ENCODE results near the gene CTNND2.

Gene CTNND2

DNA sequence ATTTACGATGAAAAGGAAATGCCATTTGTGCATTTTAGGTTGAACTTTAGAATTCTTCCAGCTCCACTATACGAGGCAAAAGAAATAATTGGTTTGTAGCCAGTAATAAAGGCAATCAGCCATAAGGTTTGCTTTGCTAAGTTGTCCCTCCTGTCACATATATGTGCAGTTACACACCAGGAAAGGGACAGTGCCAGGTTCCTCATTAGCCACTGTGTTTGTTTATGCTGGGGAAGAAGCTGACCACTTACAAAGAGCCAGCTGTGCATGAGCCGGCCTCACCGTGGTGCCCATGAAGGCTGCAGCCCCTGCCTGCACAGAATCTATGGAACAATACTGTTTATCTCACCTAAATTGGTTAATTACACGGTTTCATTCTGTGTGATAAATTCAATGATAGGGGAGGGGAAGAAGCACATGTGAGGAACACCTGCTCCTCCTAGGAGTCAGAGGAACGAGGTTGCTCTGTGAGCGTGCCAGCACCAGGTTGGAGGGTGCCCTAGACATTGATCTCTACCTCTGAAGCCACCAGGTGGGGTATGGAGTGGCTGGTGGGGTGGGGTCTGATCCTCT lies 969.4 kb downstream of the CTNND2 start:
- no peak overlapping the region for H3K27ac ChIP-seq (ENCODE audit: low read length)
- no peak overlapping the region for H3K9ac ChIP-seq (ENCODE audit: low read depth, low read length)
- H3K4me3 ChIP-seq (ENCODE audit: low read depth in 1 of 2, low read length in 2 of 2) = no peak overlapping the region
- TF ChIP-seq EZH2 (IDR thresholded peaks at IDR 0.05; ENCODE audit: borderline replicate concordance, low read depth, low read length, severe bottlenecking) = no peak
- TF ChIP-seq, protein P1, sequence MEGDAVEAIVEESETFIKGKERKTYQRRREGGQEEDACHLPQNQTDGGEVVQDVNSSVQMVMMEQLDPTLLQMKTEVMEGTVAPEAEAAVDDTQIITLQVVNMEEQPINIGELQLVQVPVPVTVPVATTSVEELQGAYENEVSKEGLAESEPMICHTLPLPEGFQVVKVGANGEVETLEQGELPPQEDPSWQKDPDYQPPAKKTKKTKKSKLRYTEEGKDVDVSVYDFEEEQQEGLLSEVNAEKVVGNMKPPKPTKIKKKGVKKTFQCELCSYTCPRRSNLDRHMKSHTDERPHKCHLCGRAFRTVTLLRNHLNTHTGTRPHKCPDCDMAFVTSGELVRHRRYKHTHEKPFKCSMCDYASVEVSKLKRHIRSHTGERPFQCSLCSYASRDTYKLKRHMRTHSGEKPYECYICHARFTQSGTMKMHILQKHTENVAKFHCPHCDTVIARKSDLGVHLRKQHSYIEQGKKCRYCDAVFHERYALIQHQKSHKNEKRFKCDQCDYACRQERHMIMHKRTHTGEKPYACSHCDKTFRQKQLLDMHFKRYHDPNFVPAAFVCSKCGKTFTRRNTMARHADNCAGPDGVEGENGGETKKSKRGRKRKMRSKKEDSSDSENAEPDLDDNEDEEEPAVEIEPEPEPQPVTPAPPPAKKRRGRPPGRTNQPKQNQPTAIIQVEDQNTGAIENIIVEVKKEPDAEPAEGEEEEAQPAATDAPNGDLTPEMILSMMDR (IDR thresholded peaks at IDR 0.05; ENCODE audit: borderline replicate concordance, extremely low read depth, low read length, poor library complexity, severe bottlenecking) = no peak
- no peak overlapping the region for H3K4me2 ChIP-seq (ENCODE audit: insufficient read depth, low read length)
- H3K9me3 ChIP-seq (ENCODE audit: insufficient read depth, low read length, severe bottlenecking) = no peaks in the 10 kb centered on the region
- H3K36me3 ChIP-seq (ENCODE audit: insufficient read depth, low read length) = no peaks in the 10 kb centered on the region
- DNase-seq (no peak), ATAC-seq (ENCODE audit: insufficient read depth, low read depth) (no peak)
- H3K4me1 ChIP-seq (ENCODE audit: insufficient read depth, low read length) = no peaks in the 10 kb centered on the region
- no peaks in the 10 kb centered on the region for H3K27me3 ChIP-seq (ENCODE audit: insufficient read depth, low read length, poor library complexity)
- no peaks in the 10 kb centered on the region for H4K20me1 ChIP-seq (ENCODE audit: insufficient read depth, low read length)
- no peaks in the 10 kb centered on the region for H3K79me2 ChIP-seq (ENCODE audit: insufficient read depth, low read length)
- H2AFZ ChIP-seq (ENCODE audit: low read depth, low read length) = no peak overlapping the region

DNA sequence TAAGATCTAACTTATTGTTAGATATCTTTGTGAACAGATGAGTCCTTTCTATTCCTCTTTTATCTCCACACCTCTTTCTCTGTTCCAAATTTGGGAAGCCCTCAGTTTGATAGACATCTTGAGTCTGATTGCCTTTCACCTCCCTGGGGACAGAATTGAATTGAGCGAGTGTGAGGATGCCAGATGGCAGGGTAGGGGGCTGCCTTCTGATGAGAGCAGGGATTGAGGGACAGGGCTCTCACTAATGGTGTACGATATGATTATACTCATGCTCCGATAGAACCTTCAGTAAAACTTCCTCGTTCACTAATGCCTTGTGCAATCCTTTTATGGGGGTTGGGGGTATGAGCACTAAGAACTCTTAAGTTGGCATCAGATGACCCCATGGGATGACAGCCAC lies 971.1 kb downstream of the CTNND2 start:
- ATAC-seq (ENCODE audit: insufficient read depth, low read depth) = no peak
- Histone ChIP-seq H3K4me3 (ENCODE audit: low read depth in 1 of 2, low read length in 2 of 2) (no peak overlapping the region), H3K27me3 (ENCODE audit: insufficient read depth, low read length, poor library complexity) (no peaks in the 10 kb centered on the region), H2AFZ (ENCODE audit: low read depth, low read length) (no peak overlapping the region), H3K27ac (ENCODE audit: low read length) (no peak overlapping the region), H4K20me1 (ENCODE audit: insufficient read depth, low read length) (no peaks in the 10 kb centered on the region), H3K79me2 (ENCODE audit: insufficient read depth, low read length) (no peaks in the 10 kb centered on the region), H3K36me3 (ENCODE audit: insufficient read depth, low read length) (no peaks in the 10 kb centered on the region), H3K9ac (ENCODE audit: low read depth, low read length) (no peak overlapping the region), H3K4me2 (ENCODE audit: insufficient read depth, low read length) (no peak overlapping the region), H3K4me1 (ENCODE audit: insufficient read depth, low read length) (no peaks in the 10 kb centered on the region), H3K9me3 (ENCODE audit: insufficient read depth, low read length, severe bottlenecking) (no peaks in the 10 kb centered on the region)
- TF ChIP-seq, protein P1 (IDR thresholded peaks at IDR 0.05; ENCODE audit: borderline replicate concordance, extremely low read depth, low read length, poor library complexity, severe bottlenecking) = no peak
- TF ChIP-seq EZH2 (IDR thresholded peaks at IDR 0.05; ENCODE audit: borderline replicate concordance, low read depth, low read length, severe bottlenecking) = no peak
- DNase-seq = no peak

DNA sequence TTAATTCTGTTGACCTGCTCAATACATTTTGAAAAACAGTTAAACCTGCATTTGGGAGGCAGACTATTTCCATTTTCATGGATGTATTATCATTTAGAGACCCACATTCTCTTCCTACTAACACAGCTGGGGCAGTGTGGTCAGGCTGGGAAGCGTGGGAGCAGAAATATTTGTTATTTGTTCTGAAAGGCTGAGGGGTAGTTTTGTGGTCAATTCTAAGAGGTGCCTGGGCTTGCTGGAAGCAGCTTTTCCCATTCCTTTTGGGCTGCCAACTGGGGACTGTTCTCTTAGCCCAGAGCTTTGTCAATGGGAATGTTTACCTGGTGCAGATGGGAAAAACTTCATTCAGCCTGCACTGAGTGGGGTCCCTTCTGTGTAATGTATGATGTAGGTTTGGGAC lies 971.8 kb downstream of the CTNND2 start:
- no peaks in the 10 kb centered on the region for H4K20me1 ChIP-seq (ENCODE audit: insufficient read depth, low read length)
- no peaks in the 10 kb centered on the region for H3K36me3 ChIP-seq (ENCODE audit: insufficient read depth, low read length)
- DNase-seq (no peak), ATAC-seq (ENCODE audit: insufficient read depth, low read depth) (no peak)
- TF ChIP-seq, protein P1 (IDR thresholded peaks at IDR 0.05; ENCODE audit: borderline replicate concordance, extremely low read depth, low read length, poor library complexity, severe bottlenecking) = no peak
- no peak for TF ChIP-seq EZH2 (IDR thresholded peaks at IDR 0.05; ENCODE audit: borderline replicate concordance, low read depth, low read length, severe bottlenecking)
- no peaks in the 10 kb centered on the region for H3K79me2 ChIP-seq (ENCODE audit: insufficient read depth, low read length)
- H3K9me3 ChIP-seq (ENCODE audit: insufficient read depth, low read length, severe bottlenecking) = no peaks in the 10 kb centered on the region
- H3K4me2 ChIP-seq (ENCODE audit: insufficient read depth, low read length) = no peak overlapping the region
- H3K9ac ChIP-seq (ENCODE audit: low read depth, low read length) = no peak overlapping the region
- H2AFZ ChIP-seq (ENCODE audit: low read depth, low read length) = no peak overlapping the region
- H3K27ac ChIP-seq (ENCODE audit: low read length) = no peak overlapping the region
- H3K27me3 ChIP-seq (ENCODE audit: insufficient read depth, low read length, poor library complexity) = no peaks in the 10 kb centered on the region
- no peak overlapping the region for H3K4me3 ChIP-seq (ENCODE audit: low read depth in 1 of 2, low read length in 2 of 2)
- H3K4me1 ChIP-seq (ENCODE audit: insufficient read depth, low read length) = no peaks in the 10 kb centered on the region

- Histone ChIP-seq H3K4me2 (ENCODE audit: insufficient read depth, low read length) (no peak overlapping the region), H3K9me3 (ENCODE audit: insufficient read depth, low read length, severe bottlenecking) (no peaks in the 10 kb centered on the region), H3K79me2 (ENCODE audit: insufficient read depth, low read length) (no peaks in the 10 kb centered on the region), H3K36me3 (ENCODE audit: insufficient read depth, low read length) (no peaks in the 10 kb centered on the region), H3K4me3 (ENCODE audit: low read depth in 1 of 2, low read length in 2 of 2) (no peak overlapping the region), H3K27ac (ENCODE audit: low read length) (no peak overlapping the region), H3K4me1 (ENCODE audit: insufficient read depth, low read length) (no peaks in the 10 kb centered on the region), H4K20me1 (ENCODE audit: insufficient read depth, low read length) (no peaks in the 10 kb centered on the region), H3K9ac (ENCODE audit: low read depth, low read length) (no peak overlapping the region), H2AFZ (ENCODE audit: low read depth, low read length) (no peak overlapping the region), H3K27me3 (ENCODE audit: insufficient read depth, low read length, poor library complexity) (no peaks in the 10 kb centered on the region)
- no peak for ATAC-seq (ENCODE audit: insufficient read depth, low read depth)
- no peak for TF ChIP-seq EZH2 (IDR thresholded peaks at IDR 0.05; ENCODE audit: borderline replicate concordance, low read depth, low read length, severe bottlenecking)
- TF ChIP-seq, protein P1 (IDR thresholded peaks at IDR 0.05; ENCODE audit: borderline replicate concordance, extremely low read depth, low read length, poor library complexity, severe bottlenecking) = no peak
- DNase-seq = no peak
These were observed 976.6 kb downstream of the CTNND2 start for GRCh38 chr5:10927608-10928007.

All from DND-41 (cell line).